ENCODE measurements around the gene MITD1. TPM values are rescaled to one million over a fixed set of nuclear protein-coding genes. Genes with fewer than 3 reads are reported as not detected.
"Not testable (repeated sequence)": the region's sequence is repeated elsewhere in the genome, so short reads cannot be mapped to it uniquely, and the experiment has no call there.

MITD1 gene
- total RNA-seq, 1 donor from 2014 or later = 22.6 TPM

- Mint-ChIP-seq H3K27me3 (ENCODE audit: unreplicated experiment) (no peaks in the 10 kb centered on the region), H3K4me3 (ENCODE audit: unreplicated experiment) (no peak overlapping the region), H3K9me3 (ENCODE audit: unreplicated experiment) (peaks cover 13% of the 10 kb centered on the region), H3K36me3 (ENCODE audit: unreplicated experiment) (peaks cover 23% of the 10 kb centered on the region), H3K4me1 (ENCODE audit: unreplicated experiment) (no peaks in the 10 kb centered on the region), H3K27ac (ENCODE audit: unreplicated experiment) (no peak overlapping the region)
- no peak for TF ChIP-seq CTCF (IDR thresholded peaks at IDR 0.05)
- no peak for DNase-seq (ENCODE audit: extremely low spot score, unreplicated experiment)
Measured at GRCh38 chr2:99201959-99202678, 21.3 kb upstream of the MITD1 start.

- H3K27me3 Mint-ChIP-seq (ENCODE audit: unreplicated experiment) = no peaks in the 10 kb centered on the region
- no peaks in the 10 kb centered on the region for H3K4me1 Mint-ChIP-seq (ENCODE audit: unreplicated experiment)
- DNase-seq (ENCODE audit: extremely low spot score, unreplicated experiment) = no peak
- H3K27ac Mint-ChIP-seq (ENCODE audit: unreplicated experiment) = no peak overlapping the region
- H3K9me3 Mint-ChIP-seq (ENCODE audit: unreplicated experiment) = peaks cover 6% of the 10 kb centered on the region
- H3K36me3 Mint-ChIP-seq (ENCODE audit: unreplicated experiment) = peaks cover 24% of the 10 kb centered on the region
- H3K4me3 Mint-ChIP-seq (ENCODE audit: unreplicated experiment) = no peak overlapping the region
- no peak for TF ChIP-seq CTCF (IDR thresholded peaks at IDR 0.05)
Measured at GRCh38 chr2:99200076-99200800, 19.4 kb upstream of the MITD1 start.

GRCh38 chr2:99198103-99198841 lies 17.4 kb upstream of the MITD1 start:
- no peak overlapping the region for H3K27ac Mint-ChIP-seq (ENCODE audit: unreplicated experiment)
- no peak for TF ChIP-seq CTCF (IDR thresholded peaks at IDR 0.05)
- H3K36me3 Mint-ChIP-seq (ENCODE audit: unreplicated experiment) = peaks cover 29% of the 10 kb centered on the region
- no peaks in the 10 kb centered on the region for H3K27me3 Mint-ChIP-seq (ENCODE audit: unreplicated experiment)
- DNase-seq (ENCODE audit: extremely low spot score, unreplicated experiment) = no peak
- H3K4me1 Mint-ChIP-seq (ENCODE audit: unreplicated experiment) = no peaks in the 10 kb centered on the region
- H3K4me3 Mint-ChIP-seq (ENCODE audit: unreplicated experiment) = no peak overlapping the region
- peaks cover 4% of the 10 kb centered on the region for H3K9me3 Mint-ChIP-seq (ENCODE audit: unreplicated experiment)

GRCh38 chr2:99192364-99192763 lies 11.5 kb upstream of the MITD1 start:
- H3K4me1 Mint-ChIP-seq (ENCODE audit: unreplicated experiment); H3K4me3 Mint-ChIP-seq (ENCODE audit: unreplicated experiment); H3K27me3 Mint-ChIP-seq (ENCODE audit: unreplicated experiment); H3K9me3 Mint-ChIP-seq (ENCODE audit: unreplicated experiment); H3K27ac Mint-ChIP-seq (ENCODE audit: unreplicated experiment); DNase-seq (ENCODE audit: extremely low spot score, unreplicated experiment): not testable (repeated sequence)
- peaks cover 38% of the 10 kb centered on the region for H3K36me3 Mint-ChIP-seq (ENCODE audit: unreplicated experiment)

GRCh38 chr2:99190548-99190947 lies 9.7 kb upstream of the MITD1 start:
- no peak overlapping the region for H3K4me3 Mint-ChIP-seq (ENCODE audit: unreplicated experiment)
- H3K27ac Mint-ChIP-seq (ENCODE audit: unreplicated experiment) = no peak overlapping the region
- no peak for DNase-seq (ENCODE audit: extremely low spot score, unreplicated experiment)
- H3K9me3 Mint-ChIP-seq (ENCODE audit: unreplicated experiment) = no peaks in the 10 kb centered on the region
- no peaks in the 10 kb centered on the region for H3K27me3 Mint-ChIP-seq (ENCODE audit: unreplicated experiment)
- no peaks in the 10 kb centered on the region for H3K4me1 Mint-ChIP-seq (ENCODE audit: unreplicated experiment)
- peaks cover 28% of the 10 kb centered on the region for H3K36me3 Mint-ChIP-seq (ENCODE audit: unreplicated experiment)
- no peak for TF ChIP-seq CTCF (IDR thresholded peaks at IDR 0.05)
